HEK293 (cell line): ENCODE measurements around the gene NEK8.

Experiments
- CTCF ChIA-PET: fragments of 350-600 bp; formaldehyde crosslinking; extraction: SDS; loops from one replicate; lab custom pipeline; 2021; ENCODE audit warnings: antibody characterized with exemption; lab: Yijun Ruan, JAX
- POLR2A ChIA-PET: fragments of 300-600 bp; formaldehyde crosslinking; extraction: SDS; loops from one replicate; lab custom pipeline; 2020; ENCODE audit warnings: antibody characterized with exemption, inconsistent platforms; lab: Yijun Ruan, JAX
- H3K27ac ChIP-seq: fragments of 200-500 bp; sonication (Bioruptor generic); 2 replicates; pipeline ENCODE4 v1.5.1; 2014; ENCODE audit warnings: low read depth, low read length, control low read depth, inconsistent platforms; ENCODE audit errors: extremely low read depth
- H3K36me3 ChIP-seq, 2 experiments: fragments of 200-500 bp in 1 of 2; sonication (Bioruptor generic) in 1 of 2; 1 replicate in 1 of 2; 2 replicates in 1 of 2; pipeline ENCODE4 v1.5.1; 2014 to 2017; ENCODE audit warnings: inconsistent platforms in 2 of 2, low read length in 2 of 2; ENCODE audit not compliant: control insufficient read depth in 2 of 2, insufficient read depth in 1 of 2
- H3K4me1 ChIP-seq: fragments of 200-500 bp; sonication (Bioruptor generic); 2 replicates; pipeline ENCODE4 v1.5.1; 2014; ENCODE audit warnings: mild to moderate bottlenecking, low read length, inconsistent platforms; ENCODE audit not compliant: control insufficient read depth, insufficient read depth
- H3K4me3 ChIP-seq: 2 replicates; pipeline ENCODE4 v1.5.1; 2011; ENCODE audit warnings: low read depth, mild to moderate bottlenecking, control low read depth, low read length, moderate library complexity
- H3K9me3 ChIP-seq: fragments of 200-500 bp; sonication (Bioruptor generic); 2 replicates; pipeline ENCODE4 v1.5.1; 2014; ENCODE audit warnings: low read depth, low read length, inconsistent platforms; ENCODE audit not compliant: control insufficient read depth, insufficient read depth
- IKZF3 ChIP-seq: fragments of 450-650 bp; IDR thresholded peaks from 2 replicates; pipeline ENCODE4 v1.5.0; 2018; ENCODE audit warnings: missing biosample characterization, mild to moderate bottlenecking, missing genetic modification characterization, moderate library complexity
- KLF9 ChIP-seq: fragments of 450-650 bp; formaldehyde crosslinking; IDR thresholded peaks from 2 replicates; pipeline ENCODE4 v1.5.1; 2016; ENCODE audit warnings: missing biosample characterization, missing genetic modification characterization, low read depth
- MZF1 ChIP-seq: fragments of 450-650 bp; formaldehyde crosslinking; IDR thresholded peaks from 2 replicates; pipeline ENCODE4 v1.5.1; 2017; ENCODE audit warnings: missing biosample characterization, missing genetic modification characterization, borderline replicate concordance
- PRDM1 ChIP-seq: fragments of 450-650 bp; formaldehyde crosslinking; IDR thresholded peaks from 2 replicates; pipeline ENCODE4; 2016; ENCODE audit warnings: missing biosample characterization, missing genetic modification characterization
- PRDM10 ChIP-seq: fragments of 450-650 bp; formaldehyde crosslinking; IDR thresholded peaks from 2 replicates; pipeline ENCODE4 v1.5.1; 2016; ENCODE audit warnings: missing biosample characterization, missing genetic modification characterization
- PRDM4 ChIP-seq: fragments of 450-650 bp; formaldehyde crosslinking; IDR thresholded peaks from 2 replicates; pipeline ENCODE4 v1.5.1; 2017; ENCODE audit warnings: missing biosample characterization, missing genetic modification characterization
- ZNF10 ChIP-seq: fragments of 450-650 bp; formaldehyde crosslinking; IDR thresholded peaks from 2 replicates; pipeline ENCODE4 v1.5.1; 2017; ENCODE audit warnings: missing biosample characterization, missing genetic modification characterization
- ZNF221 ChIP-seq: fragments of 450-650 bp; formaldehyde crosslinking; IDR thresholded peaks from 2 replicates; pipeline ENCODE4 v1.5.1; 2017; ENCODE audit warnings: missing biosample characterization, missing genetic modification characterization, borderline replicate concordance
- ZNF366 ChIP-seq: fragments of 450-650 bp; formaldehyde crosslinking; conservative IDR thresholded peaks from 2 replicates; pipeline ENCODE4 v1.5.1; 2016; ENCODE audit warnings: missing biosample characterization, missing genetic modification characterization
- ZNF501 ChIP-seq: fragments of 450-650 bp; formaldehyde crosslinking; IDR thresholded peaks from 2 replicates; pipeline ENCODE4 v1.5.1; 2016; ENCODE audit warnings: missing biosample characterization, missing genetic modification characterization
- ZNF585B ChIP-seq: fragments of 450-650 bp; formaldehyde crosslinking; IDR thresholded peaks from 2 replicates; pipeline ENCODE4 v1.5.1; 2016; ENCODE audit warnings: missing biosample characterization, missing genetic modification characterization
- ZNF626 ChIP-seq: fragments of 450-650 bp; sonication (Bioruptor Pico); formaldehyde crosslinking; IDR thresholded peaks from 2 replicates; pipeline ENCODE4 v1.5.1; 2018; ENCODE audit warnings: missing biosample characterization, missing genetic modification characterization, inconsistent platforms
- ZSCAN16 ChIP-seq: fragments of 450-650 bp; formaldehyde crosslinking; IDR thresholded peaks from 2 replicates; pipeline ENCODE4 v1.5.1; 2016; ENCODE audit warnings: missing biosample characterization, missing genetic modification characterization
- TF ChIP-seq, protein P1 (sequence below): fragments of 450-650 bp; formaldehyde crosslinking; IDR thresholded peaks from 2 replicates; pipeline ENCODE4 v1.5.1; 2016; ENCODE audit warnings: missing biosample characterization, missing genetic modification characterization
- TF ChIP-seq, protein P2 (sequence below): fragments of 450-650 bp; formaldehyde crosslinking; IDR thresholded peaks from 2 replicates; pipeline ENCODE4 v1.5.1; 2017; ENCODE audit warnings: missing biosample characterization, mild to moderate bottlenecking, missing genetic modification characterization, moderate library complexity
- TF ChIP-seq, protein P3 (sequence below): fragments of 450-650 bp; formaldehyde crosslinking; IDR thresholded peaks from 2 replicates; pipeline ENCODE4 v1.5.1; 2016; ENCODE audit warnings: missing biosample characterization, missing genetic modification characterization

Gene NEK8

GRCh38 chr17:28748852-28749515 lies 20.4 kb downstream of the NEK8 start:
- Histone ChIP-seq H3K36me3 (peaks cover 7 to 73% of the 10 kb centered on the region in 2 experiments; a peak in 2 of 3 replicates), H3K4me3 (no peak overlapping the region), H3K9me3 (no peaks in the 10 kb centered on the region), H3K4me1 (peaks cover 8% of the 10 kb centered on the region; the same call in 1 of the 2 replicates), H3K27ac (no peak overlapping the region)
- TF ChIP-seq IKZF3 (tag by site-specific recombination), result peak; percentile 12; the same call in 1 of the 2 replicates
- no peak for TF ChIP-seq ZNF10
- no peak for TF ChIP-seq ZNF626 (tag by site-specific recombination)
- TF ChIP-seq PRDM1 (tag by site-specific recombination), result no peak
- TF ChIP-seq, protein P1, sequence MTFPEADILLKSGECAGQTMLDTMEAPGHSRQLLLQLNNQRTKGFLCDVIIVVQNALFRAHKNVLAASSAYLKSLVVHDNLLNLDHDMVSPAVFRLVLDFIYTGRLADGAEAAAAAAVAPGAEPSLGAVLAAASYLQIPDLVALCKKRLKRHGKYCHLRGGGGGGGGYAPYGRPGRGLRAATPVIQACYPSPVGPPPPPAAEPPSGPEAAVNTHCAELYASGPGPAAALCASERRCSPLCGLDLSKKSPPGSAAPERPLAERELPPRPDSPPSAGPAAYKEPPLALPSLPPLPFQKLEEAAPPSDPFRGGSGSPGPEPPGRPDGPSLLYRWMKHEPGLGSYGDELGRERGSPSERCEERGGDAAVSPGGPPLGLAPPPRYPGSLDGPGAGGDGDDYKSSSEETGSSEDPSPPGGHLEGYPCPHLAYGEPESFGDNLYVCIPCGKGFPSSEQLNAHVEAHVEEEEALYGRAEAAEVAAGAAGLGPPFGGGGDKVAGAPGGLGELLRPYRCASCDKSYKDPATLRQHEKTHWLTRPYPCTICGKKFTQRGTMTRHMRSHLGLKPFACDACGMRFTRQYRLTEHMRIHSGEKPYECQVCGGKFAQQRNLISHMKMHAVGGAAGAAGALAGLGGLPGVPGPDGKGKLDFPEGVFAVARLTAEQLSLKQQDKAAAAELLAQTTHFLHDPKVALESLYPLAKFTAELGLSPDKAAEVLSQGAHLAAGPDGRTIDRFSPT (tag by site-specific recombination), result peak; percentile 82; the same call in 1 of the 2 replicates
- TF ChIP-seq ZNF221 (tag by site-specific recombination), result no peak
- no peak for TF ChIP-seq PRDM4 (tag by site-specific recombination)
- TF ChIP-seq KLF9, result no peak
- TF ChIP-seq, protein P2, sequence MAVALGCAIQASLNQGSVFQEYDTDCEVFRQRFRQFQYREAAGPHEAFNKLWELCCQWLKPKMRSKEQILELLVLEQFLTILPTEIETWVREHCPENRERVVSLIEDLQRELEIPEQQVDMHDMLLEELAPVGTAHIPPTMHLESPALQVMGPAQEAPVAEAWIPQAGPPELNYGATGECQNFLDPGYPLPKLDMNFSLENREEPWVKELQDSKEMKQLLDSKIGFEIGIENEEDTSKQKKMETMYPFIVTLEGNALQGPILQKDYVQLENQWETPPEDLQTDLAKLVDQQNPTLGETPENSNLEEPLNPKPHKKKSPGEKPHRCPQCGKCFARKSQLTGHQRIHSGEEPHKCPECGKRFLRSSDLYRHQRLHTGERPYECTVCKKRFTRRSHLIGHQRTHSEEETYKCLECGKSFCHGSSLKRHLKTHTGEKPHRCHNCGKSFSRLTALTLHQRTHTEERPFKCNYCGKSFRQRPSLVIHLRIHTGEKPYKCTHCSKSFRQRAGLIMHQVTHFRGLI (tag by site-specific recombination), result peak; percentile 97
- TF ChIP-seq ZNF501 (tag by site-specific recombination), result no peak
- no peak for TF ChIP-seq ZSCAN16 (tag by site-specific recombination)
- no peak for TF ChIP-seq MZF1 (tag by site-specific recombination)
- no peak for TF ChIP-seq ZNF366 (tag by site-specific recombination)
- TF ChIP-seq ZNF585B (tag by site-specific recombination), result no peak
- ChIA-PET CTCF (interaction anchor here (0.5 to 16.7 kb wide), 17 partner anchors 9 to 368 kb away, joined by 3 to 445 read pairs (median 4); partner anchors contain the start of genes DHRS13, NEK8, PROCA1 and RPL23A), POLR2A (interaction anchor here (1.1 to 14.1 kb wide), 5 partner anchors 12 to 30 kb away, joined by 3 to 448 read pairs (median 3); partner anchors contain the start of genes NEK8, RPL23A and TLCD1)

DNA sequence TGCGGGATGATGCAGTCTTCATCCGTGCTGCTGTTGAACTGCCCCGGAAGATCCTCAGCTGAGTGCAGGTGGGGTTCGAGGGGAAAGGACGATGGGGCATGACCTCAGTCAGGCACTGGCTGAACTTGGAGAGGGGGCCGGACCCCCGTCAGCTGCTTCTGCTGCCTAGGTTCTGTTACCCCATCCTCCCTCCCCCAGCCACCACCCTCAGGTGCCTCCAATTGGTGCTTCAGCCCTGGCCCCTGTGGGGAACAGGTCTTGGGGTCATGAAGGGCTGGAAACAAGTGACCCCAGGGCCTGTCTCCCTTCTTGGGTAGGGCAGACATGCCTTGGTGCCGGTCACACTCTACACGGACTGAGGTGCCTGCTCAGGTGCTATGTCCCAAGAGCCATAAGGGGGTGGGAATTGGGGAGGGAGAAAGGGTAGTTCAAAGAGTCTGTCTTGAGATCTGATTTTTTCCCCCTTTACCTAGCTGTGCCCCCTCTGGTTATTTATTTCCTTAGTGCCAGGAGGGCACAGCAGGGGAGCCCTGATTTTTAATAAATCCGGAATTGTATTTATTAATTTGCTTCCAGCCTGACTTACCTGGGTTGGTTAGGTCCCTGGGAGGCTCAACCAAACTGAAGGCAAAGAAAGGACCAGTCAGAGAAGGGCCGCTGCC lies 21.1 kb downstream of the NEK8 start:
- no peak overlapping the region for H3K4me3 ChIP-seq
- no peaks in the 10 kb centered on the region for H3K9me3 ChIP-seq
- H3K27ac ChIP-seq, result peak overlapping the region; percentile 12; the same call in 1 of the 2 replicates
- peaks cover 8% of the 10 kb centered on the region; the same call in 1 of the 2 replicates for H3K4me1 ChIP-seq
- ChIA-PET POLR2A (interaction anchor here (1.1 to 14.1 kb wide), 5 partner anchors 11 to 39 kb away, joined by 3 to 448 read pairs (median 3); partner anchors contain the start of genes NEK8, PROCA1, RPL23A and TLCD1), CTCF (interaction anchor here (0.5 to 16.7 kb wide), 29 partner anchors 8 to 1453 kb away, joined by 3 to 445 read pairs (median 3); partner anchors contain the start of genes BLTP2, DHRS13, NEK8 and PROCA1)
- H3K36me3 ChIP-seq, result peaks cover 7 to 73% of the 10 kb centered on the region in 2 experiments; a peak in 2 of 3 replicates
- peak; percentile 53; the same call in 1 of the 2 replicates for TF ChIP-seq PRDM10
- TF ChIP-seq, protein P3, sequence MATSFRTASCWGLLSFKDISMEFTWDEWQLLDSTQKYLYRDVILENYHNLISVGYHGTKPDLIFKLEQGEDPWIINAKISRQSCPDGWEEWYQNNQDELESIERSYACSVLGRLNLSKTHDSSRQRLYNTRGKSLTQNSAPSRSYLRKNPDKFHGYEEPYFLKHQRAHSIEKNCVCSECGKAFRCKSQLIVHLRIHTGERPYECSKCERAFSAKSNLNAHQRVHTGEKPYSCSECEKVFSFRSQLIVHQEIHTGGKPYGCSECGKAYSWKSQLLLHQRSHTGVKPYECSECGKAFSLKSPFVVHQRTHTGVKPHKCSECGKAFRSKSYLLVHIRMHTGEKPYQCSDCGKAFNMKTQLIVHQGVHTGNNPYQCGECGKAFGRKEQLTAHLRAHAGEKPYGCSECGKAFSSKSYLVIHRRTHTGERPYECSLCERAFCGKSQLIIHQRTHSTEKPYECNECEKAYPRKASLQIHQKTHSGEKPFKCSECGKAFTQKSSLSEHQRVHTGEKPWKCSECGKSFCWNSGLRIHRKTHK, result no peak
